Keratinocyte (primary cell): Measurements from ENCODE around the gene CLDN9. TPM values are rescaled to one million over a fixed set of nuclear protein-coding genes. Genes with fewer than 3 reads are reported as not detected.
A peak's percentile ranks its signal among the peaks of the same experiment; 100 is the strongest.

Experiments used
- DNase-seq: peaks from one replicate; pipeline ENCODE4 v3.0.0-alpha.2; 2011; ENCODE audit warnings: low read depth, missing footprints, low spot score
- FAIRE-seq: peaks from 2 replicates; lab custom pipeline; 2011; peaks lifted over from hg19 to GRCh38; lab: Jason Lieb, UNC
- H2AFZ ChIP-seq: 2 replicates; pipeline ENCODE4 v1.6.0; 2012; ENCODE audit warnings: low read length, control low read depth, inconsistent platforms; ENCODE audit not compliant: control insufficient read depth
- H3K27ac ChIP-seq: 2 replicates; pipeline ENCODE4 v1.5.1; 2011; ENCODE audit warnings: low read length; ENCODE audit not compliant: control insufficient read depth, insufficient read depth
- H3K27me3 ChIP-seq: 3 replicates; pipeline ENCODE4 v1.6.0; 2011; ENCODE audit warnings: low read length; ENCODE audit not compliant: control insufficient read depth, insufficient read depth; ENCODE audit errors: extremely low read depth
- H3K36me3 ChIP-seq, 2 experiments: 2 replicates in 1 of 2; 3 replicates in 1 of 2; pipeline ENCODE4 v1.5.1; 2011; ENCODE audit warnings: low read length in 2 of 2, mild to moderate bottlenecking in 1 of 2; ENCODE audit not compliant: control insufficient read depth in 2 of 2, insufficient read depth in 2 of 2; ENCODE audit errors: extremely low read depth in 1 of 2
- H3K4me1 ChIP-seq: 3 replicates; pipeline ENCODE4 v1.5.1; 2011; ENCODE audit warnings: low read length; ENCODE audit not compliant: control insufficient read depth, insufficient read depth; ENCODE audit errors: extremely low read depth
- H3K4me2 ChIP-seq: 3 replicates; pipeline ENCODE4 v1.6.0; 2011; ENCODE audit warnings: low read depth, low read length; ENCODE audit not compliant: control insufficient read depth, insufficient read depth; ENCODE audit errors: extremely low read depth
- H3K4me3 ChIP-seq, 3 experiments: fragments of 200-600 bp in 1 of 3; sonication (generic) in 1 of 3; 2 replicates in 2 of 3; 3 replicates in 1 of 3; pipeline ENCODE4 v1.5.1; 2011 to 2016; ENCODE audit warnings: low read length in 3 of 3, mild to moderate bottlenecking in 3 of 3, control low read depth in 2 of 3, inconsistent platforms in 1 of 3, low read depth in 1 of 3, mixed read lengths in 1 of 3, mixed run types in 1 of 3, moderate library complexity in 1 of 3; ENCODE audit not compliant: control insufficient read depth in 2 of 3, insufficient read depth in 2 of 3; ENCODE audit errors: extremely low read depth in 1 of 3
- H3K79me2 ChIP-seq: 2 replicates; pipeline ENCODE4 v1.6.0; 2012; ENCODE audit warnings: low read length; ENCODE audit not compliant: control insufficient read depth, insufficient read depth
- H3K9ac ChIP-seq: 3 replicates; pipeline ENCODE4 v1.6.0; 2011; ENCODE audit warnings: low read length; ENCODE audit not compliant: control insufficient read depth, insufficient read depth; ENCODE audit errors: extremely low read depth
- H3K9me1 ChIP-seq: 3 replicates; pipeline ENCODE4 v1.6.0; 2011; ENCODE audit warnings: low read length; ENCODE audit not compliant: control insufficient read depth, insufficient read depth; ENCODE audit errors: extremely low read depth
- H3K9me3 ChIP-seq: 2 replicates; pipeline ENCODE4 v1.5.1; 2012; ENCODE audit warnings: low read depth, low read length; ENCODE audit not compliant: control insufficient read depth
- H4K20me1 ChIP-seq: 3 replicates; pipeline ENCODE4 v1.6.0; 2011; ENCODE audit warnings: low read length; ENCODE audit not compliant: control insufficient read depth, insufficient read depth; ENCODE audit errors: extremely low read depth
- EZH2 ChIP-seq: IDR thresholded peaks from one replicate; pipeline ENCODE4 v1.6.1; 2012; ENCODE audit warnings: inconsistent platforms, mild to moderate bottlenecking, low read length, moderate library complexity
- dilution Hi-C: fragments of 300-500 bp; cut with MboI; formaldehyde crosslinking; loops from one replicate; pipeline ENCODE4 v1.7.0; 2020; ENCODE audit warnings: low sequenced_read_pairs; ENCODE audit not compliant: extremely low pct_ligation_motif_present
- polyA plus RNA-seq, 5 experiments: library from polyadenylated mRNA; depleted of rRNA in 3 of 5; stranded (reverse) in 3 of 5; stranded (forward) in 1 of 5; unstranded in 1 of 5; fragments of >200 nt; gene quantifications; 1 replicate in 1 of 5; 2 replicates in 3 of 5; 3 replicates in 1 of 5; pipeline versions ENCODE4 v1.2.1 to v1.2.3, GENCODE V29; 2011 to 2012; ENCODE audit warnings: missing spikeins in 2 of 5, low read depth in 1 of 5, low replicate concordance in 1 of 5
- TF ChIP-seq, protein P1 (sequence below), 3 experiments: IDR thresholded peaks in 1 of 3; conservative IDR thresholded peaks in 1 of 3; optimal IDR thresholded peaks in 1 of 3; 2 replicates in 2 of 3; 3 replicates in 1 of 3; pipeline versions ENCODE3 to v1.5.1; 2011; ENCODE audit warnings: low read length in 3 of 3, mild to moderate bottlenecking in 3 of 3, moderate library complexity in 2 of 3, control low read depth in 1 of 3, inconsistent platforms in 1 of 3; ENCODE audit not compliant: insufficient read depth in 2 of 3; ENCODE audit errors: extremely low read depth in 1 of 3

The CLDN9 gene
- polyA plus RNA-seq, 1 donor (not counting 4 experiments of a cell fraction or from before 2014, with no cell fraction given), result not detected

DNA sequence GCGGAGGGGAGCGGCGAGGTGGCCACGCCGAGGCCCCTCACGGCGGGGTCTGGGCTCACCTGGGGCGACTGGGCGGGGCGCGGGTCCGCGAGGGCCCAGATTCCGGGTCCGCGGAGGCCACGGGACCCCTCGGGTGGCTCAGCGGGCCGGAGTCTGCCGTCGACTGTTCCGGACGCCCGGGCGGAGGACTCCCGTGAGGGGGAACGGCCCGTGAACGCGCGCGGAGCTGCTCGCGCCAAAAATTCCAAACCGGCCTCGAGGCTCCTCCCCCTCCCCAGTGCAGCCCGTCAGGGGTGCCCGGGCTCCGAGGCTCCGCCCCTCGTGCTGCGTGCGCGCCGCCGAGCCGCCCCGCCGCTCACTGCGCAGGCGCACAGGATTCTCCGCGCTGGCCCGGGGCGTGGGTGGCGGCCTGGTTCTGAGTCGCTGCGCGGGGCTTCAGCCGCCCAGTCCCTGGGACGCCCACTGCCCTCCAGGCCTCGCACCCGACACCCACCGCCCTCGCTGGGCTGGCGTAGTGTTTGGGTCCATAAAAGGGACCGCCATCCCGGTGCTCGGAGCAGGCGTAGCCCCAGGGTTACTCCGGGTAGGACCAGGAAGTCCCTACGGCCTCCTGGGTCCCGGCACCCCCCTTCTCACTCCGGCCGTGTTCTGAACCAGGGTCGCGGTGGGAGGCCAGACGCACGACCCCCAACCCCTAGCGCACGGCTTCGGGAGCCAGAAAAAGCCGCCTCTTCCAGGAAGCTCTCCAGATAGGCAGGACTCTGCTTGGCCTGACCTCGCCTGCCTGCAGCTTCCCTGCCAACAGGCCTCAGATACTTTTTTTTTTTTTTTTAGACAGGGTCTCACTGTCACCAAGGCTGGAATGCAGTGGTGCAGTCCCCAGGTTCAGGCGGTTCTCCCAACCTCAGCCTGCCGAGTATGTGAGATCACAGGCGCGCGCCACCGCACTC is 32.2 kb upstream of the CLDN9 start, which contains the start of gene PKMYT1:
PKMYT1 (minus strand) TSS at position 220 of the 950 bp plus-strand sequence. CDS start 789 bp downstream, outside the sequence.
- Histone ChIP-seq H3K36me3 (no peaks in the 10 kb centered on the region), H3K4me3 (peak within 1 kb of the TSS; percentile 63 to 80 (median 80)), H3K79me2 (peaks cover 17% of the 10 kb centered on the region), H4K20me1 (no peaks in the 10 kb centered on the region), H3K9ac (peak within 1 kb of the TSS; percentile 90), H3K4me1 (peaks cover 28% of the 10 kb centered on the region), H3K9me3 (no peaks in the 10 kb centered on the region), H3K27ac (peak within 1 kb of the TSS; percentile 89), H2AFZ (peak within 1 kb of the TSS; percentile 80), H3K27me3 (no peaks in the 10 kb centered on the region), H3K9me1 (no peaks in the 10 kb centered on the region), H3K4me2 (peak within 1 kb of the TSS; percentile 86)
- dilution Hi-C loops, result no loop called here
- DNase-seq (no peak), FAIRE-seq (no peak)
- TF ChIP-seq, protein P1, sequence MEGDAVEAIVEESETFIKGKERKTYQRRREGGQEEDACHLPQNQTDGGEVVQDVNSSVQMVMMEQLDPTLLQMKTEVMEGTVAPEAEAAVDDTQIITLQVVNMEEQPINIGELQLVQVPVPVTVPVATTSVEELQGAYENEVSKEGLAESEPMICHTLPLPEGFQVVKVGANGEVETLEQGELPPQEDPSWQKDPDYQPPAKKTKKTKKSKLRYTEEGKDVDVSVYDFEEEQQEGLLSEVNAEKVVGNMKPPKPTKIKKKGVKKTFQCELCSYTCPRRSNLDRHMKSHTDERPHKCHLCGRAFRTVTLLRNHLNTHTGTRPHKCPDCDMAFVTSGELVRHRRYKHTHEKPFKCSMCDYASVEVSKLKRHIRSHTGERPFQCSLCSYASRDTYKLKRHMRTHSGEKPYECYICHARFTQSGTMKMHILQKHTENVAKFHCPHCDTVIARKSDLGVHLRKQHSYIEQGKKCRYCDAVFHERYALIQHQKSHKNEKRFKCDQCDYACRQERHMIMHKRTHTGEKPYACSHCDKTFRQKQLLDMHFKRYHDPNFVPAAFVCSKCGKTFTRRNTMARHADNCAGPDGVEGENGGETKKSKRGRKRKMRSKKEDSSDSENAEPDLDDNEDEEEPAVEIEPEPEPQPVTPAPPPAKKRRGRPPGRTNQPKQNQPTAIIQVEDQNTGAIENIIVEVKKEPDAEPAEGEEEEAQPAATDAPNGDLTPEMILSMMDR (optimal IDR thresholded peaks at IDR 0.05 in 1 of 3, IDR thresholded peaks at IDR 0.05 in 1 of 3, conservative IDR thresholded peaks at IDR 0.05 in 1 of 3; ENCODE audit: extremely low read depth in 1 of 3, insufficient read depth in 2 of 3, low read length in 3 of 3), result no peak
- no peak for TF ChIP-seq EZH2

DNA sequence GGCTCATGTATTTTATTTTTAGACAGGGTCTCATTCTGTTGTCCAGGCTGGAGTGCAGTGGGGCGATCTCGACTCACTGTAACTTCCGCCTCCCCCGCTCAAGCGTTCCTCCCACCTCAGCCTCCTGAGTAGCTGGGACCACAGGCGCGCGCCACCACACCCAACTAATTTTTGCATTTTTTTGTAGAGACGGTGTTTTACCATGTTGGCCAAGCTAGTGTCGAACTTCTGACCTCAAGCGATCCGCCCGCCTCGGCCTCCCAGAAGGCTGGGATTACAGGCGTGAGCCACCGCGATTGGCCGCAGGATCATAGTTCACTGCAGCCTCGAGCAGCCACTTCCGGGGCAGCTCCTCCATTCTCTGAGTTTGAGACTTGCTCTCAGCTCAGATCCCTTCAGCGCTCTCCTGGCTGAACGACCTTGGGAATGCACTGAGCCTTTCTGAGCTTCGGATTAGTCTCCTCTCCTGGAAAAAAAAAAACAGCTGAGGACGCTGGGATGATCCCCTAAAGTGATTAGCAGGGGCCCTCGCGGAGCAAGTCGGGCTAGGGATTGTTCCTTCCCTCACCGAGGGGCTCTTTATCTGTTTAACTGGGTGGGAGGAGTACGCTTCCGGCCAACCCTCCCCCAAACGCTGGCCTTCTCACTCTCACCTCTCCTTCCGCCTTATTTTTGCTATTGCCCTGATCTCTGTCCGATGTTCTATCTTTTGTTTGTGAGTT is 31.4 kb upstream of the CLDN9 start:
- no peak overlapping the region for H3K4me3 ChIP-seq
- DNase-seq, result no peak
- dilution Hi-C loops, result no loop called here
- H3K9me3 ChIP-seq, result no peaks in the 10 kb centered on the region
- H2AFZ ChIP-seq, result no peak overlapping the region
- H3K9me1 ChIP-seq, result no peaks in the 10 kb centered on the region
- no peak for FAIRE-seq
- TF ChIP-seq, protein P1 (optimal IDR thresholded peaks at IDR 0.05 in 1 of 3, IDR thresholded peaks at IDR 0.05 in 1 of 3, conservative IDR thresholded peaks at IDR 0.05 in 1 of 3; ENCODE audit: extremely low read depth in 1 of 3, insufficient read depth in 2 of 3, low read length in 3 of 3), result no peak
- H3K4me2 ChIP-seq, result peak overlapping the region; percentile 86
- peaks cover 30% of the 10 kb centered on the region for H3K4me1 ChIP-seq
- no peaks in the 10 kb centered on the region for H3K27me3 ChIP-seq
- H3K27ac ChIP-seq, result no peak overlapping the region
- H3K36me3 ChIP-seq, result no peaks in the 10 kb centered on the region
- peaks cover 17% of the 10 kb centered on the region for H3K79me2 ChIP-seq
- no peaks in the 10 kb centered on the region for H4K20me1 ChIP-seq
- H3K9ac ChIP-seq, result no peak overlapping the region
